SU-DHL-6 (cell line): ENCODE data around the gene IRAK2.

Experiments
- H2AFZ ChIP-seq: fragments of 200-600 bp; sonication (generic); 2 replicates; pipeline ENCODE4 v1.6.1; 2014; ENCODE audit warnings: low read depth, mild to moderate bottlenecking, moderate library complexity, mixed read lengths, antibody characterized with exemption, low read length; ENCODE audit not compliant: severe bottlenecking
- H3F3A ChIP-seq: fragments of 200-600 bp; shearing (Covaris generic); 2 replicates; pipeline ENCODE4 v1.6.0; 2016; ENCODE audit warnings: antibody characterized with exemption, mild to moderate bottlenecking; ENCODE audit not compliant: insufficient read depth
- H3K27ac ChIP-seq: fragments of 200-600 bp; sonication (generic); 2 replicates; pipeline ENCODE4 v1.5.1; 2016; ENCODE audit warnings: low read depth, mild to moderate bottlenecking, low read length, moderate library complexity, mixed read lengths
- H3K27me3 ChIP-seq: fragments of 200-600 bp; sonication (generic), shearing (Covaris generic); 2 replicates; pipeline ENCODE4 v1.6.0; 2014; ENCODE audit warnings: mild to moderate bottlenecking, low read length
- H3K36me3 ChIP-seq: fragments of 200-600 bp; sonication (generic); 2 replicates; pipeline ENCODE4 v1.6.1; 2014; ENCODE audit warnings: mild to moderate bottlenecking, low read length, mixed read lengths
- H3K4me2 ChIP-seq: fragments of 300-600, 200-600 bp; shearing (Covaris generic), sonication (generic); 2 replicates; pipeline ENCODE4 v1.6.0; 2014; ENCODE audit warnings: low read length, low read depth, mild to moderate bottlenecking; ENCODE audit not compliant: poor library complexity, severe bottlenecking
- H3K4me3 ChIP-seq: fragments of 200-600 bp; sonication (generic); 2 replicates; pipeline ENCODE4 v1.5.1; 2014; ENCODE audit warnings: antibody characterized with exemption, low read length, mild to moderate bottlenecking, mixed read lengths; ENCODE audit not compliant: insufficient read depth, poor library complexity, severe bottlenecking
- H3K79me2 ChIP-seq: fragments of 200-600 bp; sonication (generic); 2 replicates; pipeline ENCODE4 v1.6.1; 2014; ENCODE audit warnings: mild to moderate bottlenecking, low read length, moderate library complexity; ENCODE audit not compliant: insufficient read depth
- H3K9ac ChIP-seq: fragments of 200-600 bp; sonication (generic); 2 replicates; pipeline ENCODE4 v1.7.0; 2014; ENCODE audit warnings: mild to moderate bottlenecking, low read length
- H3K9me2 ChIP-seq: fragments of 200-600 bp; sonication (generic); replicated peaks from 2 replicates; pipeline ENCODE4 v1.6.1; 2014; ENCODE audit warnings: low read length; ENCODE audit not compliant: insufficient read depth
- H3K9me3 ChIP-seq: fragments of 200-600 bp; sonication (generic); 2 replicates; pipeline ENCODE4 v1.6.1; 2014; ENCODE audit warnings: low read length, mixed read lengths; ENCODE audit not compliant: insufficient read depth
- H4K20me1 ChIP-seq: fragments of 200-600 bp; sonication (generic); 2 replicates; pipeline ENCODE4 v1.6.1; 2014; ENCODE audit warnings: low read depth, mild to moderate bottlenecking, antibody characterized with exemption, low read length, moderate library complexity, mixed read lengths
- CTCF ChIP-seq: fragments of 200-600 bp; sonication (generic); IDR thresholded peaks from one replicate; pipeline ENCODE4 v1.5.1; 2017; ENCODE audit warnings: antibody characterized with exemption, mild to moderate bottlenecking, low read length, moderate library complexity; ENCODE audit not compliant: insufficient read depth, poor library complexity, severe bottlenecking
- EZH2phosphoT487 ChIP-seq: fragments of 200-600 bp; sonication (generic), shearing (Covaris generic); conservative IDR thresholded peaks from 2 replicates; pipeline ENCODE4 v1.6.1; 2018; ENCODE audit warnings: mild to moderate bottlenecking, antibody characterized with exemption, low read length, moderate library complexity, mixed read lengths

IRAK2 gene

GRCh38 chr3:10274601-10275000, 109.9 kb downstream of the IRAK2 start:
- Histone ChIP-seq H4K20me1 (peaks cover 11% of the 10 kb centered on the region; the same call in 1 of the 2 replicates), H2AFZ (no peak overlapping the region), H3F3A (no peaks in the 10 kb centered on the region), H3K9me2 (no peaks in the 10 kb centered on the region), H3K79me2 (peaks cover 72% of the 10 kb centered on the region), H3K4me3 (no peak overlapping the region), H3K9me3 (no peaks in the 10 kb centered on the region), H3K4me2 (no peak overlapping the region), H3K9ac (no peak overlapping the region), H3K36me3 (peaks cover 12% of the 10 kb centered on the region), H3K27ac (no peak overlapping the region), H3K27me3 (no peaks in the 10 kb centered on the region)
- TF ChIP-seq EZH2phosphoT487 (no peak), CTCF (no peak)

GRCh38 chr3:10277115-10277625, 112.5 kb downstream of the IRAK2 start:
- peaks cover 46% of the 10 kb centered on the region for H3K79me2 ChIP-seq
- no peak overlapping the region for H3K4me2 ChIP-seq
- no peaks in the 10 kb centered on the region for H3K9me3 ChIP-seq
- no peak for TF ChIP-seq CTCF
- TF ChIP-seq EZH2phosphoT487: no peak
- H3K9ac ChIP-seq: no peak overlapping the region
- H3K4me3 ChIP-seq: no peak overlapping the region
- 0 out of 2 replicates have a peak, but pooled peaks cover 8% of the 10 kb centered on the region for H3K36me3 ChIP-seq
- H3F3A ChIP-seq: peaks cover 2% of the 10 kb centered on the region; the same call in 1 of the 2 replicates
- no peak overlapping the region for H2AFZ ChIP-seq
- no peaks in the 10 kb centered on the region for H3K9me2 ChIP-seq
- no peaks in the 10 kb centered on the region for H3K27me3 ChIP-seq
- H3K27ac ChIP-seq: no peak overlapping the region
- H4K20me1 ChIP-seq: peaks cover 11% of the 10 kb centered on the region; the same call in 1 of the 2 replicates

GRCh38 chr3:10278501-10278900, 113.8 kb downstream of the IRAK2 start:
- no peaks in the 10 kb centered on the region for H3K27me3 ChIP-seq
- H3K9me2 ChIP-seq: no peaks in the 10 kb centered on the region
- H3K9me3 ChIP-seq: no peaks in the 10 kb centered on the region
- no peak overlapping the region for H3K4me2 ChIP-seq
- no peak overlapping the region for H3K9ac ChIP-seq
- peaks cover 4% of the 10 kb centered on the region; the same call in 1 of the 2 replicates for H4K20me1 ChIP-seq
- H3K27ac ChIP-seq: no peak overlapping the region
- peaks cover 3% of the 10 kb centered on the region; the same call in 1 of the 2 replicates for H3F3A ChIP-seq
- no peak overlapping the region for H3K4me3 ChIP-seq
- no peak for TF ChIP-seq EZH2phosphoT487
- no peak for TF ChIP-seq CTCF
- peaks cover 36% of the 10 kb centered on the region for H3K79me2 ChIP-seq
- no peak overlapping the region for H2AFZ ChIP-seq
- peaks cover 12% of the 10 kb centered on the region; the same call in 1 of the 2 replicates for H3K36me3 ChIP-seq
